GM23338 (cell line): ENCODE measurements around the gene ASTN1. TPM values are rescaled to one million over a fixed set of nuclear protein-coding genes. Genes with fewer than 3 reads are reported as not detected.
A peak's percentile ranks its signal among the peaks of the same experiment; 100 is the strongest.

Experiments
- ATAC-seq: fragments of 200-7000 bp; cut with Tn5 transposase; 3 replicates; pipeline ENCODE4 v1.9.1; 2020
- DNase-seq: peaks from one replicate; pipeline ENCODE4 v3.0.0-alpha.2; 2015; ENCODE audit warnings: low spot score
- H2AFZ ChIP-seq: fragments of 200-600 bp; sonication (generic); 2 replicates; pipeline ENCODE4 v1.8.0; 2016; ENCODE audit warnings: antibody characterized with exemption, mild to moderate bottlenecking, moderate library complexity
- H3F3A ChIP-seq: fragments of 200-600 bp; sonication (generic); replicated peaks from 2 replicates; pipeline ENCODE4 v1.8.0; 2017; ENCODE audit warnings: antibody characterized with exemption, mixed run types, low read depth
- H3K27ac ChIP-seq: fragments of 200-600 bp; sonication (generic); 2 replicates; pipeline ENCODE4 v1.6.1; 2016; ENCODE audit warnings: low read depth
- H3K27me3 ChIP-seq: fragments of 200-600 bp; sonication (generic); 2 replicates; pipeline ENCODE4 v1.8.0; 2016; ENCODE audit warnings: mild to moderate bottlenecking, mixed run types, moderate library complexity; ENCODE audit not compliant: insufficient read depth
- H3K36me3 ChIP-seq: fragments of 200-600 bp; sonication (generic); 2 replicates; pipeline ENCODE4 v1.8.0; 2016; ENCODE audit warnings: mild to moderate bottlenecking; ENCODE audit not compliant: insufficient read depth
- H3K4me1 ChIP-seq: fragments of 200-600 bp; sonication (generic); 2 replicates; pipeline ENCODE4 v1.8.0; 2016; ENCODE audit warnings: mild to moderate bottlenecking, moderate library complexity; ENCODE audit not compliant: insufficient read depth
- H3K4me2 ChIP-seq: fragments of 200-600 bp; sonication (generic); 2 replicates; pipeline ENCODE4 v1.7.1; 2017; ENCODE audit warnings: mixed run types
- H3K4me3 ChIP-seq: fragments of 200-600 bp; sonication (generic); 2 replicates; pipeline ENCODE4 v1.6.1; 2016; ENCODE audit warnings: mixed run types
- H3K79me2 ChIP-seq: fragments of 200-600 bp; sonication (generic); replicated peaks from 2 replicates; pipeline ENCODE4 v1.8.0; 2017; ENCODE audit warnings: mild to moderate bottlenecking; ENCODE audit not compliant: insufficient read depth
- H3K9me2 ChIP-seq: fragments of 200-600 bp; sonication (generic); 2 replicates; pipeline ENCODE4 v1.8.0; 2017; ENCODE audit not compliant: insufficient read depth
- H4K20me1 ChIP-seq: fragments of 200-600 bp; sonication (generic); replicated peaks from 2 replicates; pipeline ENCODE4 v1.8.0; 2017; ENCODE audit warnings: mild to moderate bottlenecking; ENCODE audit not compliant: insufficient read depth
- H3K27ac Mint-ChIP-seq: 2 replicates; pipeline ENCODE4 v1.8.0; 2020; ENCODE audit warnings: inconsistent platforms, mild to moderate bottlenecking, moderate library complexity, mixed read lengths
- H3K27me3 Mint-ChIP-seq: 3 replicates; pipeline ENCODE4 v1.8.0; 2022; ENCODE audit warnings: low read depth, mild to moderate bottlenecking, moderate library complexity, mixed read lengths, inconsistent platforms; ENCODE audit not compliant: insufficient read depth, poor library complexity
- H3K36me3 Mint-ChIP-seq: 3 replicates; pipeline ENCODE4 v1.8.0; 2021; ENCODE audit warnings: low read depth, mild to moderate bottlenecking, inconsistent platforms, moderate library complexity, mixed read lengths
- H3K4me1 Mint-ChIP-seq: 3 replicates; pipeline ENCODE4 v1.8.0; 2020; ENCODE audit warnings: mild to moderate bottlenecking, inconsistent platforms, mixed read lengths
- H3K4me3 Mint-ChIP-seq: 3 replicates; pipeline ENCODE4 v1.8.0; 2021; ENCODE audit warnings: moderate library complexity, mild to moderate bottlenecking, inconsistent platforms, mixed read lengths
- H3K9me3 Mint-ChIP-seq: 3 replicates; pipeline ENCODE4 v1.8.0; 2020; ENCODE audit warnings: moderate library complexity, mild to moderate bottlenecking, inconsistent platforms, mixed read lengths
- CREB1 ChIP-seq: fragments of 250-450 bp; sonication (Bioruptor Pico); IDR thresholded peaks from 2 replicates; pipeline ENCODE4 v1.5.0; 2020; ENCODE audit warnings: low read depth, mild to moderate bottlenecking, moderate library complexity
- CTCF ChIP-seq, 2 experiments: fragments of 200-600 bp in 1 of 2; sonication (generic) in 1 of 2; conservative IDR thresholded peaks; 2 replicates each; pipeline versions ENCODE4 v1.5.1 to v1.6.1; 2016 to 2017; ENCODE audit warnings: antibody characterized with exemption in 2 of 2, low read depth in 2 of 2, mild to moderate bottlenecking in 2 of 2, moderate library complexity in 1 of 2
- EZH2phosphoT487 ChIP-seq: fragments of 200-600 bp; sonication (generic); IDR thresholded peaks from one replicate; pipeline ENCODE4 v1.8.1; 2018; ENCODE audit warnings: antibody characterized with exemption; ENCODE audit not compliant: unreplicated experiment
- JUNB ChIP-seq: IDR thresholded peaks from one replicate; pipeline ENCODE4 v1.6.1; 2016; ENCODE audit warnings: antibody characterized with exemption; ENCODE audit not compliant: unreplicated experiment
- POLR2AphosphoS5 ChIP-seq: IDR thresholded peaks from 2 replicates; pipeline ENCODE4 v1.6.1; 2016; ENCODE audit warnings: antibody characterized with exemption, low read depth
- ZNF114 ChIP-seq: fragments of 250-450 bp; sonication (Bioruptor Pico); IDR thresholded peaks from 2 replicates; pipeline ENCODE4 v1.5.0; 2020; ENCODE audit warnings: mild to moderate bottlenecking, moderate library complexity
- ZNF331 ChIP-seq: fragments of 250-450 bp; sonication (Bioruptor Pico); IDR thresholded peaks from 2 replicates; pipeline ENCODE4 v1.5.0; 2020; ENCODE audit warnings: low read depth, mild to moderate bottlenecking, moderate library complexity
- ZNF462 ChIP-seq: fragments of 250-450 bp; sonication (Bioruptor Pico); IDR thresholded peaks from 2 replicates; pipeline ENCODE4 v1.5.0; 2020; ENCODE audit warnings: mild to moderate bottlenecking, moderate library complexity
- polyA plus RNA-seq: library from polyadenylated mRNA; unstranded; fragments of >200 nt; fragmentation: Nextera tagmentation; extraction: Ambion mirVana; gene quantifications from 2 replicates; pipeline ENCODE4 v1.2.1, GENCODE V29; 2016
- total RNA-seq: library from RNA; depleted of rRNA; stranded (reverse); fragments of >200 nt; shearing (Covaris generic); gene quantifications from 2 replicates; pipeline ENCODE4 v1.2.3, GENCODE V29; 2014

Gene ASTN1
- total and polyA plus RNA-seq, 2 experiments from 2014 or later: 2.0 to 5.2 TPM

GRCh38 chr1:176816232-176816631 lies 348.3 kb downstream of the ASTN1 start (continued):
- no peak for TF ChIP-seq ZNF114 (CRISPR knock-in tag)
- no peak for TF ChIP-seq JUNB

GRCh38 chr1:176815621-176816020 lies 348.9 kb downstream of the ASTN1 start:
- H3K27ac ChIP-seq: peak overlapping the region; percentile 56; the same call in 1 of the 2 replicates
- no peaks in the 10 kb centered on the region for H3K79me2 ChIP-seq
- peaks cover 34% of the 10 kb centered on the region for H3K4me1 ChIP-seq
- no peaks in the 10 kb centered on the region for H3K27me3 Mint-ChIP-seq
- H3K4me3 Mint-ChIP-seq: no peak overlapping the region
- H3K27ac Mint-ChIP-seq: no peak overlapping the region
- H3K9me2 ChIP-seq: no peaks in the 10 kb centered on the region
- H3K4me3 ChIP-seq: no peak overlapping the region
- H2AFZ ChIP-seq: no peak overlapping the region
- no peak for ATAC-seq
- H3K4me1 Mint-ChIP-seq: peaks cover 28% of the 10 kb centered on the region
- no peaks in the 10 kb centered on the region for H3K36me3 ChIP-seq
- H3K9me3 Mint-ChIP-seq: peaks cover 4% of the 10 kb centered on the region; the same call in 1 of the 3 replicates
- peaks cover 3% of the 10 kb centered on the region; the same call in 1 of the 3 replicates for H3K36me3 Mint-ChIP-seq
- TF ChIP-seq CTCF (conservative IDR thresholded peaks at IDR 0.05; ENCODE audit: low read depth in 2 of 2) (no peak), ZNF462 (0 out of 2 replicates have a peak, but pooled peaks have one; percentile 4), ZNF114 (CRISPR knock-in tag) (no peak), CREB1 (CRISPR knock-in tag) (no peak), EZH2phosphoT487 (no peak), POLR2AphosphoS5 (no peak), ZNF331 (CRISPR knock-in tag) (no peak)
- peak overlapping the region; percentile 18; the same call in 1 of the 2 replicates for H3K4me2 ChIP-seq
- H4K20me1 ChIP-seq: no peaks in the 10 kb centered on the region
- peak; percentile 42 for DNase-seq
- no peaks in the 10 kb centered on the region for H3F3A ChIP-seq
- no peaks in the 10 kb centered on the region for H3K27me3 ChIP-seq
